ENCODE data around the gene TTC33.
"Not testable (repeated sequence)": the region's sequence is repeated elsewhere in the genome, so short reads cannot be mapped to it uniquely, and the experiment has no call there.

Gene TTC33

GRCh38 chr5:40716000-40716399 lies 39.8 kb downstream of the TTC33 start:
- DNase-seq = no peak

- no peak for DNase-seq
Observed at GRCh38 chr5:40714001-40714400, 41.8 kb downstream of the TTC33 start.

GRCh38 chr5:40710575-40710974 lies 45.2 kb downstream of the TTC33 start:
- not testable (repeated sequence) for DNase-seq

GRCh38 chr5:40705484-40705883 lies 50.3 kb downstream of the TTC33 start:
- not testable (repeated sequence) for DNase-seq

DNA sequence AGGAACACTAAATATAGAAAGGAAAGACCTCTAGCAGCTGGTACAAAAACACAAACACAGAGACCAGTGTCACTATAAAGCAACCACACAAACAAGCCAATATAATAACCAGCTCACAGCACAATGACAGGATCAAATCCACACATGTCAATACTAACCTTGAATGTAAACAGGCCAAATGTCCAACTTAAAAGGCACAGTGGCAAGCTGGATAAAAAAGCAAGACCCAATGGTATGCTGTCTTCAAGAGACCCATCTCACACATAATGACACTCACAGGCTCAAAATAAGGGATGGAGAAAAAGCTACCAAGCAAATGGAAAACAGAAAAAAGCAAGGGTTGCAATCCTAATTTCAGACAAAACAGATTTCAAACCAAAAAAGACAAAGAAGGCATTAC lies 53.7 kb downstream of the TTC33 start:
- not testable (repeated sequence) for DNase-seq

GRCh38 chr5:40700116-40700782 lies 55.5 kb downstream of the TTC33 start:
- DNase-seq = no peak

GRCh38 chr5:40694433-40694832 lies 61.3 kb downstream of the TTC33 start:
- DNase-seq = no peak

DNA sequence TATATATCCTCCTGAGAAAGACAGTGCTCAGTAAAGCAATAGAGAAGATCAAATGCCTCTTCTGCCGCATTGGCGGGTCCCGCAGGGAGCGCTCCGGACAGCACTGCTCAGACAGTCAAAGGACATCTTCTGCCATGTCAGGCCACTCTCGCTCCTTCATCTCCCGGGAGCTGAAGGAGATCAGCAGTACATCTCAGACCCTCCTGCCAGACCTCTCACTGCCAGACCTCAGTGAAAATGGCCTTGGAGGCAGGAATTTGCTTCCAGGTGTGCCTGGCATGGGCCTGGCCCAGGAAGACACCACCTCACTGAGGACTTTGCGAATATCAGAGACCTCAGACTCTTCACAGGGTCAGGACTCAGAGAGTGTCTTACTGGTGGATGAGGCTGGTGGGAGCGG lies 63.9 kb downstream of the TTC33 start:
- no peak for DNase-seq

DNA sequence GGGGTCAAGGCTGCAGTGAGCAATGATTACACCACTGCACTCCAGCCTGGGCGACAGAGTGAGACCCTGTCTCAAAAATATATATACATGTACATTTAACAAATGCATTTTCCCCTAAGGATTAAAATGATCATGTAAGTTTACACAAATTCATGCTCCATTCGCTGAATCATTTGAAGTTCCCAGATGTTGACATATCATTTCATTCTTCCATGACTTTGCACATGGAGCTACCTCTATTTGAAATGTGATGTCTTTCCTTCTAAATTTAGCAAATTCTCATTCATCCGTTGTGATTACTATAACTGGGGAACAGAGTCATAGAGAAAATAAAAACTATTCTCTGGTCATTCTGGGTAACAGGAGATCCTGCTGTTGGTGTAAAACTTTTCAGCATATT lies 65.5 kb downstream of the TTC33 start:
- no peak for DNase-seq

DNA sequence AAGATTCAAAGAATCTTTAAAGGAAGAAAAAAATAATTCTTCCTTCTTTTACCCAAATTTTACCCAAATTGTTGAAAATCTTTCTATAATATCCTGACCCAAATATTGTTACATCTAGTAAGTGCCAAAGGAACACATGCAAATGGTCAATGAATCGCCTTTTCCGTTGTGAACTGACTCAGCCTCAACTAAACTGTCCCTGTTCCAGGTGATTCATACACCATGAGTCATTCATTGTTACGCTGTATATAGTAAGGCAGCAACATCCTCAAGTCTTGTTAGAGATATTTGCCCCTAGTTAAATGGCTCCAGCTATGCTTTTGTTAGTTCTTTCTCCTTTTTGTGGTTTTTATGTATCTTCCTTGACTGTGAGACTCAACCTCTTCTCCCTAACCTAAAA lies 66.3 kb downstream of the TTC33 start:
- peak in 1 of 2 donors; percentile 84 for DNase-seq

- DNase-seq = no peak
Observed at GRCh38 chr5:40688996-40689395, 66.8 kb downstream of the TTC33 start.

DNA sequence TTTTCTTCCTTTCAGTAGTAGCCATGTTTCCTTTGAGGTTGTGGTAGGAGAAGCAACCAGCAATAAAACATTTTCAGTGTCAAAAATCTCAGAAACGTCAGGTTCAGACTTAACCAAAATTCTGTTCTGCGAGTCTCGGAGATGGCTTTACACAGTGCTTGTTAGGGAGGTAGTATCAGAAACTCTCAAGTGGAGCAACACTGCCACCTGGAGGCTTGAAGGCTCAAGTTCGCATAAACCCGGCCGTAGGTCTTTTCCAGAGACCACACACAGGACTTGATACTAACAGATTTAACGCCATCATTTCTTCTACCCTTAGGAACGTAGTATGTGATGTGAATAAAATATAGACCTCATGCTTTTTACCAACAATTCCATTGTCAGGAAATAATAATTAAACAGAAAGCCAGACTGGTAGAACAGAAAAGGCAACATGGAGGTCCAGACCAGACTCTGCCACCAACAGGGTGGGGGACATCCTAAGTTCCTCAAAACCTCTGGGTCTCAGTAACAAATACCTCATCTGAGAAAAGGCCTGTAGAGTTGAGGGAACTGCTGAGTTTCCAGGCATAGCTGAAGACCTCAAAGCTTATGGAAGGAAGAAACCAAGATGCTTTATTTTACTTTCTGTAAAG lies 67.5 kb downstream of the TTC33 start:
- DNase-seq = peak; percentile 41 to 85

GRCh38 chr5:40687321-40687720 lies 68.4 kb downstream of the TTC33 start:
- no peak for DNase-seq

DNA sequence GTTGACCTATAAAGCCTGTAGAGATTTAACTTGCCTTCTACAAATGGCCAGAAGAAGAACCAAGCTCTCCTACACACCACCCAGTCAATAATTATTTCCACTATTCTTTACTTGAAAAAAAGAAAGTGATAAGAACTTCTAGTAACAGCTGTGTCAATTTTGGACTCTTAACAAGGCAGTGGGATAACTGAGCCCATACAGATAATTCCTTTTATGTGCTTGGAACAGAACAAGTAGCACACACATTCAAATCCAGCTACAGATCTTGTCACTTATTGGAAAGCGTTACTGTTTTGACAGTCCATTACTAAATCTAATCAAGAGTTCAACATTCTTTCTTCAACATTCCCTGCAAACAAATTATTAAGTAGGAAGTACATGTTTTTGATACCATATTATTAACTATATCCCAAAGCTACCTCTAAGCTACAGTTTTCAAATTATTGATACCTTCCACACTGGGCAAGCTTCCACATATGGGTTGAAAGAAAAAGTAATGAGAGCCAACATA lies 69.7 kb downstream of the TTC33 start:
- no peak for DNase-seq

- DNase-seq = no peak
Observed at GRCh38 chr5:40685193-40685592, 70.6 kb downstream of the TTC33 start.

DNA sequence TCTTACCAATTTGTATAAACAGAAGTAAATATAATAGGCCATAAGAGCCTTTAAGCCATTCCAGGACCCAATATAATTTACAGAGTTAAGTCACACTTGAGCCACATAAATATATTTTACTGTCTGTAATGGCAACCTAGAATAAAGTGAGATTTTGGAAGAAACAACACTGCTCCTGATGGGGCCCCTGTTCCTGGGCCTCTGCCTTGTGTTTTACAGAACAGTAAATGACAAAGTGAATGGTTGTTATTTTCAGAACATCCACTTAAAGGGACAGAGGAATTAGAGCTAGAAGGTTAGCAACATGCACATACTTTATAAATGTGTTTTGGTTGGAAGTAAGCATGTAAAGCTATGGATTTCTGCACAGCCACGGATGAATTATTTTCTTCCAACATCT lies 72.5 kb downstream of the TTC33 start:
- DNase-seq = no peak

GRCh38 chr5:40682154-40683017 lies 73.4 kb downstream of the TTC33 start:
- no peak for DNase-seq

DNA sequence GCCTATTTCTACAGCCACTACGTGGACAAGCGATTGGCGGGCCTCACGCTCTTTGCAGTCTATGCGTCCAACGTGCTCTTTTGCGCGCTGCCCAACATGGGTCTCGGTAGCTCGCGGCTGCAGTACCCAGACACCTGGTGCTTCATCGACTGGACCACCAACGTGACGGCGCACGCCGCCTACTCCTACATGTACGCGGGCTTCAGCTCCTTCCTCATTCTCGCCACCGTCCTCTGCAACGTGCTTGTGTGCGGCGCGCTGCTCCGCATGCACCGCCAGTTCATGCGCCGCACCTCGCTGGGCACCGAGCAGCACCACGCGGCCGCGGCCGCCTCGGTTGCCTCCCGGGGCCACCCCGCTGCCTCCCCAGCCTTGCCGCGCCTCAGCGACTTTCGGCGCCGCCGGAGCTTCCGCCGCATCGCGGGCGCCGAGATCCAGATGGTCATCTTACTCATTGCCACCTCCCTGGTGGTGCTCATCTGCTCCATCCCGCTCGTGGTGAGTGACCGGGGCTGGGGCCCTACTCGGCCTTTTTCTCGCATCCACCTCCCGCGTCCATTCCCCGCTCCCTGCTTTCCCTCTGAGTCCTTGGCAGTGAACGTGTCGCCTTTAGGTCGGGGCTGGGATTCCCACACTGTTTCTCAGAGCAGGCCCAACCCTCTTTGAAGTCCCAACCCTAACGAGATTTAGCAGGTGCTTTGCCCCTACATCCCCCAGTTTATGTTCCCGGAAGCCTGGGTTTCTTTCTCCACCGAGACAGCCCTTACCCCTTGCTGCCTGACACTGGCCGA lies 74.2 kb downstream of the TTC33 start:
- peak; percentile 19 to 54 for DNase-seq

DNA sequence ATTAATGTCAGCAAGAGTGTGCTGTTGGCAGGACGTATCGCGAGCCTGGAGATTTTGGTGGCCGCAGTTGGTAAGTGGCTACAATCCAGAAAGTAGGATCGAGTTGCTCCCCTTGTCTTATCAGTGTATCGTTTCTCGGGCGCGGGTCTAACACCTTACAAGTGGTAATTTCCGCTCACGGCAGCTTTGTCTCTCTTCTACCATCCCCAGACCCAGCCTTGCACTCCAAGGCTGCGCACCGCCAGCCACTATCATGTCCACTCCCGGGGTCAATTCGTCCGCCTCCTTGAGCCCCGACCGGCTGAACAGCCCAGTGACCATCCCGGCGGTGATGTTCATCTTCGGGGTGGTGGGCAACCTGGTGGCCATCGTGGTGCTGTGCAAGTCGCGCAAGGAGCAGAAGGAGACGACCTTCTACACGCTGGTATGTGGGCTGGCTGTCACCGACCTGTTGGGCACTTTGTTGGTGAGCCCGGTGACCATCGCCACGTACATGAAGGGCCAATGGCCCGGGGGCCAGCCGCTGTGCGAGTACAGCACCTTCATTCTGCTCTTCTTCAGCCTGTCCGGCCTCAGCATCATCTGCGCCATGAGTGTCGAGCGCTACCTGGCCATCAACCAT lies 74.9 kb downstream of the TTC33 start:
- peak in 1 of 2 donors; percentile 46 for DNase-seq

GRCh38 chr5:40679913-40680681 lies 75.7 kb downstream of the TTC33 start, which contains the start of gene PTGER4:
Gene PTGER4 (plus strand): TSS chr5:40679915. CDS start chr5:40680994, 1,079 bp downstream.
- DNase-seq = no peak
